ENCODE results near the gene AP2A2. TPM values are rescaled to one million over a fixed set of nuclear protein-coding genes. Genes with fewer than 3 reads are reported as not detected.

Gene AP2A2
- total RNA-seq, 2 donors from 2014 or later: 35.1 to 70.2 TPM

DNA sequence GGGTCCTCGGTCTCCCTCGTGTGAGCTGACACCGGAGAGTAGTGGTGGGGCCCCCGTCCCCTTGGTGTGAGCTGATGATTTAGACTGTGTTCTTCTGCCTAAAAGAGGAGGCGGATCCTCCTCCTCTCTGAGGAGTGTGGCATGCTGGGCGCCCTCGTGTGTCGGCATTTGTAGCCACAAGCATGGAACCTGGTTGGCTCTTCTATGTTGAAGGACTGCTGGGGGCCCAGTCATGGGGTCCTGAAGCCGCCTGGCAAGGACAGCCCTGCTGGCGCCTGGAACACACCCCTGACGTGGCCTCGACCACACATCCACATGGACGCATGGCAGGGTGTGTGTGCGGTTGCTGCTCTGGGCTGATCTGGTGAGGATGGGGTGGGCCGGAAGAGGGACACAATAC lies 50.2 kb downstream of the AP2A2 start:
- Histone ChIP-seq H3K36me3 (peaks cover 5% of the 10 kb centered on the region in 2 donors), H3K27ac (no peak overlapping the region), H3K4me1 (replicated peaks) (peaks cover 2% of the 10 kb centered on the region), H3K27me3 (replicated peaks; ENCODE audit: insufficient read depth) (no peaks in the 10 kb centered on the region), H3K9me3 (no peaks in the 10 kb centered on the region), H3K4me3 (no peak overlapping the region)
- WGBS: 68% methylated on average over 15 of the region's 15 CpGs
- TF ChIP-seq POLR2AphosphoS5 (IDR thresholded peaks at IDR 0.05): no peak
- no peak for TF ChIP-seq POLR2A (IDR thresholded peaks at IDR 0.05)
- TF ChIP-seq, protein P1, sequence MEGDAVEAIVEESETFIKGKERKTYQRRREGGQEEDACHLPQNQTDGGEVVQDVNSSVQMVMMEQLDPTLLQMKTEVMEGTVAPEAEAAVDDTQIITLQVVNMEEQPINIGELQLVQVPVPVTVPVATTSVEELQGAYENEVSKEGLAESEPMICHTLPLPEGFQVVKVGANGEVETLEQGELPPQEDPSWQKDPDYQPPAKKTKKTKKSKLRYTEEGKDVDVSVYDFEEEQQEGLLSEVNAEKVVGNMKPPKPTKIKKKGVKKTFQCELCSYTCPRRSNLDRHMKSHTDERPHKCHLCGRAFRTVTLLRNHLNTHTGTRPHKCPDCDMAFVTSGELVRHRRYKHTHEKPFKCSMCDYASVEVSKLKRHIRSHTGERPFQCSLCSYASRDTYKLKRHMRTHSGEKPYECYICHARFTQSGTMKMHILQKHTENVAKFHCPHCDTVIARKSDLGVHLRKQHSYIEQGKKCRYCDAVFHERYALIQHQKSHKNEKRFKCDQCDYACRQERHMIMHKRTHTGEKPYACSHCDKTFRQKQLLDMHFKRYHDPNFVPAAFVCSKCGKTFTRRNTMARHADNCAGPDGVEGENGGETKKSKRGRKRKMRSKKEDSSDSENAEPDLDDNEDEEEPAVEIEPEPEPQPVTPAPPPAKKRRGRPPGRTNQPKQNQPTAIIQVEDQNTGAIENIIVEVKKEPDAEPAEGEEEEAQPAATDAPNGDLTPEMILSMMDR (IDR thresholded peaks at IDR 0.05): no peak
- DNase-seq (ENCODE audit: low spot score): no peak
- intact Hi-C loops (cut with DNase I): loop anchor here (5.0 kb wide), 1 partner anchor 129 kb away; no protein-coding TSS in a partner anchor

DNA sequence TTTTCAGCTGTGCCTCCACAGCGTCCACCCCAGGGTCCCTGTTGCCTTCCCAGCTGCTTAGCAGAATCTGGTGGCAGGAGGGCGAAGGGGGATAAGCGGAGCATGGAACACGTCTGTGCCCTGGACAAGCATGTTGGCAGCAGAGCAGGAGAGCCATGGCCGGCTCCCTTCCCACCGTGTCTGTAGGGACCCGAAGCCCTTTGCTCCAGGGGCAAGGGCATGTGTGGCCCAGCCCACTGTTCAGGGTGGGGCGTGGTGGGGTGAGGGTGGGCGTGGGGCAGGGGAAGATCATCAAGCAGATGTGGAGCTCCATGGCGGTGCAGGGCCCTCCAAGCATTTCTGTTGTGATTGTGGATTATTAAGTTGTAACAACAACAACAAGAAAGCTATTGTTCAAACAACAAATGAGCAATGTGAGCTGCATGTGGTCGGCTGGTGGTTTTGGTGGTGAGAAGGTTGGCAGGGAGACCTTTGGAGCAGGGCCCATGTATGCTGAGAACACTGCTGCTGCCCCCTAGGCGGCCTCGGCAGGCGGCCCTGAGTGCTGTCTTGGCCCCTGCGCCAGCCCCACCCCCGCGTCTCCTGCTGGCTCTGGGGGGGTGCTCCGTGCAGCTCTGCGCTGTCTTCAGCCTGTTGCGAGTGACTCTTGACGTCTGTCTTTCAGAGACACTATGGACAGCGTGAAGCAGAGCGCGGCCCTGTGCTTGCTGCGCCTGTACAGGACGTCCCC lies 50.9 kb downstream of the AP2A2 start:
- peaks cover 5% of the 10 kb centered on the region in 2 donors for H3K36me3 ChIP-seq
- TF ChIP-seq POLR2AphosphoS5 (IDR thresholded peaks at IDR 0.05): no peak
- TF ChIP-seq, protein P1 (IDR thresholded peaks at IDR 0.05): no peak
- TF ChIP-seq POLR2A (IDR thresholded peaks at IDR 0.05): no peak
- no peak overlapping the region for H3K27ac ChIP-seq

DNA sequence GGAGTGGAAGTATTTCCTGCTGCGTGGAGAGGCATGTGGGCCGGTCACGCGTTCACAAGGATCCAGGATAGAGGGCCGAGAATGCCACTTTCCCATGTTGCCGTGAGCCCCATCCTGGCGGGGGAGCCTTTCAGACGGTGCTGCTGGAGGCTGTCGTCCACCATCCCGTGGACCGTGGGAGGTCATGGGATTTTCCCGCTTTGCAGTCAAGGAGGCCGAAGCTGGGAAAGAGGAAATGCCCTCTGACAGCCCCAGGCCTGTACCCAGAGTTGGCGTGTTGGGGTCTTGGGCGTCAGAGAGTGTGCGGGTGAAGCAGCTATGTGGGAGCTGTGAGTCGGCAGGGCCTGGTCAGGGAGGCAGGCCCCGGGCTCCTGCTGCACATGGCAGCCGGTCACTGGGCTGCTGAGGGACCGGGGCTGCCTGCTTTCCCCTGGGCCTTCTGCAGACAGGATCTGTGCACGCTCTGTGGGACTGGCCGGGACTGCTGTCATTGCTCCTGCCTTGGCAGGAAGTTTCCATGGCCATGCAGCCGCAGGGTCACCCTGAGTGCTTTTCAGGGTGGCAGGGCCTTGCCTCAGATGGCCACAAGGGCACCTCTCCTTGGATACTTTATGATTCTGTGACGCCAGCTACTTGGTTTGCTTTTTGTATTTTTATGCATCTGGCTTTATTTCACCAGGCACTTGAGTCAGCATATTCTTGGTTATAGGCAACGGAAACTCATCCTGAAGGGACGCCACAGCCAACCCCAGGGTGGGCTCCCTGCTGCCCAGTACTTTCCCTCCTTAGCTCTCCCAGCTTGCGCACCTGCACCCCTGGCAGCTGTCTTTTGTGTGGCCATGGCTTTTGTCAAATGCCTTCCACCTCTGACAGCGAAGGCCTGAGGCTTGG lies 52.4 kb downstream of the AP2A2 start:
- no peak overlapping the region for H3K4me3 ChIP-seq
- no peak for DNase-seq (ENCODE audit: low spot score)
- no peaks in the 10 kb centered on the region for H3K27me3 ChIP-seq (replicated peaks; ENCODE audit: insufficient read depth)
- intact Hi-C loops (cut with DNase I): loop anchor here (5.0 kb wide), 1 partner anchor 131 kb away; no protein-coding TSS in a partner anchor
- WGBS: 92% methylated on average over 26 of the region's 28 CpGs
- no peaks in the 10 kb centered on the region for H3K36me3 ChIP-seq
- no peaks in the 10 kb centered on the region for H3K9me3 ChIP-seq
- no peak overlapping the region for H3K27ac ChIP-seq
- H3K4me1 ChIP-seq (replicated peaks): peaks cover 3% of the 10 kb centered on the region
- TF ChIP-seq, protein P1 (IDR thresholded peaks at IDR 0.05): no peak
- TF ChIP-seq POLR2AphosphoS5 (IDR thresholded peaks at IDR 0.05) (no peak), POLR2A (IDR thresholded peaks at IDR 0.05) (no peak)

More for the DNA sequence above, 50.9 kb downstream of the AP2A2 start:
- H3K27me3 ChIP-seq (replicated peaks; ENCODE audit: insufficient read depth): no peaks in the 10 kb centered on the region
- WGBS: 73% methylated on average over 26 of the region's 26 CpGs
- H3K4me1 ChIP-seq (replicated peaks): peaks cover 3% of the 10 kb centered on the region
- intact Hi-C loops (cut with DNase I): loop anchor here (5.0 kb wide), 1 partner anchor 129 kb away; no protein-coding TSS in a partner anchor
- no peaks in the 10 kb centered on the region for H3K9me3 ChIP-seq
- no peak overlapping the region for H3K4me3 ChIP-seq
- DNase-seq (ENCODE audit: low spot score): no peak

DNA sequence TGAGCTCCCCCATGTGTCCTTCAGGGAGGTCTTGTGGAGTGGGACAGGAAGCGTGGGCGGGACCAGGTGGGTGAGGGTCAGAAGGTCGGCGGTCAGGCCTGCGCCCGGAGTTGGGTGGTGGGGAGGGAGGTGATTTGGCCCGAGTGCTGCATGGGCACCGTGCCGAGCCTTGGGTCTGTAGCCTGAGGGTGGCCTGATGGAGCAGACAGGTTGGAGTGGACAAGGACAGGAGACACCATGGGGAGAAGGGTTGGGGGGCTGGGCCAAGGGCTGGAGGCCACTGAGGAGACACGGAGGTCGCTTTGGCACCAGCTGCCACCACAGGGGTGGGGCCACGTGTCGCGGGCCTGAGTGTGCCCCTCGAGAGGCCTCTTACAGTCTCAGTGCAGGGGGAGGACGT lies 53.1 kb downstream of the AP2A2 start:
- no peak overlapping the region for H3K27ac ChIP-seq
- no peaks in the 10 kb centered on the region for H3K9me3 ChIP-seq
- DNase-seq (ENCODE audit: low spot score): no peak
- no peak for TF ChIP-seq POLR2AphosphoS5 (IDR thresholded peaks at IDR 0.05)
- TF ChIP-seq, protein P1 (IDR thresholded peaks at IDR 0.05): no peak
- TF ChIP-seq POLR2A (IDR thresholded peaks at IDR 0.05): no peak
- no peak overlapping the region for H3K4me3 ChIP-seq
- 78% methylated on average over 16 of the region's 16 CpGs for WGBS
- peaks cover 3% of the 10 kb centered on the region for H3K4me1 ChIP-seq (replicated peaks)
- intact Hi-C loops (cut with DNase I): loop anchor here (5.0 kb wide), 1 partner anchor 131 kb away; no protein-coding TSS in a partner anchor
- no peaks in the 10 kb centered on the region for H3K27me3 ChIP-seq (replicated peaks; ENCODE audit: insufficient read depth)
- no peaks in the 10 kb centered on the region for H3K36me3 ChIP-seq

All from prostate gland (tissue), 2 donors.